NCI-H2081 treated with DMSO at 0.1 percent for 48 hours (cell line): ENCODE data around the gene GMPS.
"Not testable (repeated sequence)": the region's sequence is repeated elsewhere in the genome, so short reads cannot be mapped to it uniquely, and the experiment has no call there.

Experiments used
- DNase-seq: peaks from one replicate; lab custom pipeline; 2025; lab: John Stamatoyannopoulos, UW

Gene GMPS

GRCh38 chr3:155870133-155870944 lies at the start of gene GMPS:
Gene GMPS, plus strand, starts transcription at chr3:155870650. Its CDS starts 221 bp downstream, at chr3:155870871.
- peak; percentile 91 for DNase-seq

DNA sequence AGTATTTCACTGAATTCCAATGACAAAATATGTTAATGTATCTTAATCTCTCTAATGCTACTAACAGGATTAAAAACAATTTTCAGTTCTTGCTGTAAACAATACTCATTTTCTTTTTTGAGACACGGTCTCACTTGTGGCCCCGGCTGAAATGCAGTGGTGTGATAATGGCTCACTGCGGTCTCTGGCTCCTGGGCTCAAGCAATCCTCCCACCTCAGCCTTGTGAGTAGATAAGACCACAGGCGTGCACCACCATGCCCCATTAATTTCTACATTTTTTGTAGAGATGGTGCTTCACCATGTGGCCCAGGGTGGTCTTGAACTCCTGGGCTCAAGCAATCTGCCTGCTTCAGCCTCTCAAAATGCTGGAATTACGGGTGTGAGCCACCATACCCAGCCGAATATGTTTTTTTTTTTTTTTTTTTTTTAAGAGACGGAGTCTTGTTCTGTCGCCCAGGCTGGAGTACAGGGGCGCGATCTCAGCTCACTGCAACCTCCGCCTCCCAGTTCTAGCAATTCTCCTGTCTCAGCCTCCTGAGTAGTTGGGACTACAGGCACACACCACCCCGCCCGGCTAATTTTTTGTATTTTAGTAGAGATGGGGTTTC lies 41.9 kb upstream of the GMPS start:
- not testable (repeated sequence) for DNase-seq

DNA sequence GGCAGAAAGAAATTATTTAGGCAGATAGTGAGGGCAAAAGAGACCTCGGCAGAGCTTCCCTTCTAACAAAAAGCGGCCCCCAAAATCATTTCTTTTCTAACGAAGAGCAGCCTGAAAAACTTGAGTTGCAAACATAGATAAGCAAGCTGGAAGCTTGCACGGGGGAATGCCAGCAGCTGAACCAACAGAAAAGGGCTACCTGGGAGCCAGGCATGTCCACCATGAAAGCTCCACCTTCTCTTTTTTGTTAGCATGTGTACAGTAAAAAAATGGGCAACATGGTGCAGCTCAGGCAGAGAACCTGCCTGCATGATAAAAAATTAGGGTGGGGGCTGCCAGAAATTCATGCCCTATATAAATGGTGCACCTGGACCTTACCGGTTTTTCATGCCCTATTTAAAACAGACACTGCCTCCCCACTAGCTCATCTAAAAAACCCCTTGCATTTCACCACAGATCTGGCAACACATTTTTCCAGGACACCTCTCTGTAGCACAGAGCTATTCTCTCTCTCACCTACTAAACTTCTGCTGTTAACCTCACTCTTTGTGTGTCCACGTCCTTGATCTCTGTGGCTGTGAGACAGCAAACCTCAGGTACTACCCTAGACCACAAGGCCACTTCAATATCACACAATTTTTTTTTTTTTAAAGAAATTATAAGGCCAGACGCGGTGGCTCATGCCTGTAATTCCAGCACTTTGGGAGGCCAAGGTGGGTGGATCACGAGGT lies 34.9 kb upstream of the GMPS start:
- no peak for DNase-seq

GRCh38 chr3:155843569-155843968 lies 26.9 kb upstream of the GMPS start:
- DNase-seq = no peak

- DNase-seq = no peak
Measured at GRCh38 chr3:155846119-155846518, 24.3 kb upstream of the GMPS start.

GRCh38 chr3:155847993-155848392 lies 22.5 kb upstream of the GMPS start:
- no peak for DNase-seq

- not testable (repeated sequence) for DNase-seq
Measured at GRCh38 chr3:155849404-155849803, 21.0 kb upstream of the GMPS start.

DNA sequence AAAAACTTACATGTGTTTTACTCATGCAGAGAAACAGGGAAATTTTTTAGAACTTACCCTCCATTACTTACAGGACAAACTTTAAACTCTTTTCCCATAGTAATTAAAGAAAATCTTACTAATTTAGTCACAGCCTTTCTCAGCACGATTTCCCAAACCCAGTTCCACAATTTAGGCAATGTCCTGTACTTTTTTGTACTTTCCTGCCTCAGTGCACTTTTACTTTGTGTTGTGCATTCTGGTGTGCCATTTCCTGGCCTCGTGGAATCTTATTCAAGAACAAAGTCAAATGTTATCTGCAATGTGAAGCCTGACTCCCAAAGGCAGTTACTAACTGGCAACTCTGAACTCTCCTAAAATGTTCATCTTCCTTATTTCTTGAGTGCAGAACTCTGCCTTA lies 18.1 kb upstream of the GMPS start:
- DNase-seq = no peak

- no peak for DNase-seq
Measured at GRCh38 chr3:155853214-155854140, 17.0 kb upstream of the GMPS start.

GRCh38 chr3:155854141-155854940 lies 16.1 kb upstream of the GMPS start, which contains the start of gene SLC33A1:
Gene SLC33A1, minus strand, starts transcription at chr3:155854427. Its CDS starts 430 bp downstream, at chr3:155853997.
- peak; percentile 99 for DNase-seq

- DNase-seq = no peak
Measured at GRCh38 chr3:155859859-155860258, 10.6 kb upstream of the GMPS start.

GRCh38 chr3:155860424-155860823 lies 10.0 kb upstream of the GMPS start:
- not testable (repeated sequence) for DNase-seq

DNA sequence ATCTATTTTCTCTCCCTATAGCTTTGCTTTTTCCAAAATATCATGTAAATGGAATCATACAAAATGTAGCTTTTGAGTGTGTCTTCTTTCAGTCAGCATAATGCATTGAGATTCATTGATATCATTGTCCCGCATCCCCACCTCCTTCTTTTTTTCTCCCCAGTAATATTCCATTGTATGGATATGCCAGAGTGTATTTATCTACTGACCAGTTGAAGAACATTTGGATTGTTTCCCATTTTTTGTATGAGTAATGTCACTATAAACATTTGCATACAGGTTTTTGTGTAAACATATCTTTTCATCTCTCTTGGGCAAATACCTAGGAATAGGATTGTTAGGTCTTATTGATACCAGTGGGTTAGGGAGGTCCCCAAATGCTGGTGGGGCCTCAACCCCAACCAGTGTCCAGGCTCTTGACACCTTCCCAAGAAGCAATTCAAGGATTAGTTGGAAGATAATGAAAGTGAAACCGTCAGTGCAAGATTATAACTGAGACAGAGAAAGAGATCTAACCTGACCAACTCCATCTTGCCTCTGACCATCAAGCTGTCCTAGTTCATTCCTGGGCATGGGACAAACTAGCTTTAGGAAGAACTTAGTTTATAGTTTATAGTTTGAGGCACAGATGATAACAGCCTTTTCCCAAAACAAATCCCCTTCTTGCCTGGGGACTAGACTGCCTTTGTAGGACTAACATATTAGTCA lies 8.8 kb upstream of the GMPS start:
- no peak for DNase-seq

DNA sequence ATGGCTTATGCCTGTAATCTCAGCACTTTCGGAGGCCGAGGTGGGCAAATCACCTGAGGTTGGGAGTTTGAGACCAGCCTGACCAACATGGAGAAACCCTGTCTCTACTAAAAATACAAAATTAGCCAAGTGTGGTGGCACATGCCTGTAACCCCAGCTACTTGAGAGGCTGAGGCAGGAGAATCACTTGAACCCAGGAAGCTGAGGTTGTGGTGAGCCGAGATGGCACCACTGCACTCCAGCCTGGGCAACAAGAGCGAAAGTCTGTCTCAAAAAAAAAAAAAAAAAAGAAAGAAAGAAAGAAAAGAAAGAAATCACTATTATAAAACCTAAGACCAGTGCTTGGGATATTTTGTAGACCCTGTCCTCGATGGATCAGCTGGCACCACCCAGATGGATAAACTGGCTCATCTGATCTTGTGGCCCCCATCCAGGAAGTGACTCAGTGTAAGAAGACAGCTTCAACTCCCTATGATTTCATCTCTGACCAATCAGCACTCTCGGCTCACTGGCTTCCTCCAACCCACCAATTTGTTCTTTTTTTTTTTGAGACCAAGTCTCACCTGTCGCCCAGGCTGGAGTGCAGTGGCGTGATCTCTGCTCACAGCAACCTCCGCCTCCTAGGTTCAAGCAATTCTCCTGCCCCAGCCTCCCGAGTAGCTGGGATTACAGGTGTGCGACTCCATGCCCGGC lies 8.0 kb upstream of the GMPS start:
- DNase-seq = not testable (repeated sequence)

- no peak for DNase-seq
Measured at GRCh38 chr3:155863072-155863784, 7.2 kb upstream of the GMPS start.

GRCh38 chr3:155869691-155870090 lies 759 bp upstream of the GMPS start:
- no peak for DNase-seq

GRCh38 chr3:155870945-155871745 lies 695 bp downstream of the GMPS start:
- no peak for DNase-seq

GRCh38 chr3:155871746-155872158 lies 1.3 kb downstream of the GMPS start:
- no peak for DNase-seq
